A549 (cell line): Measurements from ENCODE around the gene MSTN. TPM values are rescaled to one million over a fixed set of nuclear protein-coding genes. Genes with fewer than 3 reads are reported as not detected.
A peak's percentile ranks its signal among the peaks of the same experiment; 100 is the strongest.

Experiments used
- ATAC-seq, 2 experiments: fragments of 200-7000 bp in 1 of 2; fragments of >200 bp in 1 of 2; cut with Nextera tagmentation in 1 of 2; cut with Tn5 transposase in 1 of 2; 3 replicates each; pipeline versions ENCODE4 v1.8.0 to v1.9.1; 2018 to 2020; ENCODE audit warnings: mild to moderate bottlenecking in 1 of 2, moderate library complexity in 1 of 2
- CTCF ChIA-PET: fragments of 300-600 bp; sonication (Branson Sonifier 250); formaldehyde crosslinking; extraction: SDS; loops from one replicate; lab custom pipeline; 2021; ENCODE audit warnings: antibody characterized with exemption, inconsistent platforms; lab: Yijun Ruan, JAX
- POLR2A ChIA-PET: fragments of 350-600 bp; formaldehyde crosslinking; extraction: SDS; loops from one replicate; lab custom pipeline; 2021; ENCODE audit warnings: antibody characterized with exemption, inconsistent platforms; lab: Yijun Ruan, JAX
- DNase-seq, 2 experiments: peaks; one replicate each; pipeline versions ENCODE4 v3.0.0 to v3.0.0-alpha.2; 2011 to 2016; ENCODE audit warnings: low read depth in 1 of 2, low spot score in 1 of 2
- FAIRE-seq: peaks from 2 replicates; lab custom pipeline; 2011; peaks lifted over from hg19 to GRCh38; lab: Jason Lieb, UNC
- H3K27ac ChIP-seq, 2 experiments: fragments of >200 bp; sonication (Bioruptor Twin); formaldehyde crosslinking; 3 replicates each; pipeline ENCODE4 v1.5.1; 2016 to 2017
- H3K4me1 ChIP-seq: fragments of >200 bp; sonication (Bioruptor Twin); formaldehyde crosslinking; 3 replicates; pipeline ENCODE4 v1.6.1; 2016
- H3K4me2 ChIP-seq: fragments of >200 bp; sonication (Bioruptor Twin); formaldehyde crosslinking; 3 replicates; pipeline ENCODE4 v1.6.1; 2016
- H3K4me3 ChIP-seq: fragments of >200 bp; sonication (Bioruptor Twin); formaldehyde crosslinking; 3 replicates; pipeline ENCODE4 v1.5.1; 2016
- H3K9me3 ChIP-seq: fragments of >200 bp; sonication (Bioruptor Twin); formaldehyde crosslinking; 3 replicates; pipeline ENCODE4 v1.6.1; 2016
- BHLHE40 ChIP-seq: IDR thresholded peaks from 2 replicates; pipeline ENCODE4 v1.6.1; 2012; ENCODE audit warnings: low read depth, low read length, inconsistent platforms
- CBX2 ChIP-seq: fragments of 200-600 bp; sonication (generic); IDR thresholded peaks from 2 replicates; pipeline ENCODE4 v1.6.1; 2016; ENCODE audit warnings: low read depth, mild to moderate bottlenecking, borderline replicate concordance
- CHD2 ChIP-seq: fragments of 150-350 bp; IDR thresholded peaks from 2 replicates; pipeline ENCODE4 v1.6.1; 2014; ENCODE audit warnings: low read length; ENCODE audit not compliant: partially characterized antibody
- CHD4 ChIP-seq: fragments of 200-600 bp; sonication (generic); IDR thresholded peaks from 2 replicates; pipeline ENCODE4 v1.6.1; 2016; ENCODE audit warnings: antibody characterized with exemption, mild to moderate bottlenecking, borderline replicate concordance
- CTCF ChIP-seq: fragments of >200 bp; sonication (Bioruptor Twin); formaldehyde crosslinking; IDR thresholded peaks from 3 replicates; pipeline ENCODE4 v1.5.1; 2016
- E2F6 ChIP-seq: IDR thresholded peaks from 2 replicates; pipeline ENCODE4 v1.6.1; 2012; ENCODE audit warnings: low read depth, borderline replicate concordance
- EHF ChIP-seq: fragments of 250-450 bp; sonication (Bioruptor Pico); IDR thresholded peaks from 2 replicates; pipeline ENCODE4 v1.5.0; 2020; ENCODE audit warnings: mild to moderate bottlenecking
- ESRRA ChIP-seq: fragments of 150-350 bp; IDR thresholded peaks from 2 replicates; pipeline ENCODE4 v1.6.1; 2014; ENCODE audit warnings: mild to moderate bottlenecking, low read length, borderline replicate concordance
- GATA3 ChIP-seq: IDR thresholded peaks from 2 replicates; pipeline ENCODE4 v1.6.1; 2012; ENCODE audit warnings: borderline replicate concordance
- HMGXB4 ChIP-seq: fragments of 250-450 bp; sonication (Bioruptor Pico); IDR thresholded peaks from 2 replicates; pipeline ENCODE4 v1.5.0; 2021; ENCODE audit warnings: mild to moderate bottlenecking, moderate library complexity, borderline replicate concordance
- HOXA7 ChIP-seq: fragments of 250-450 bp; sonication (Bioruptor Pico); IDR thresholded peaks from 2 replicates; pipeline ENCODE4 v1.5.0; 2020; ENCODE audit warnings: mild to moderate bottlenecking, moderate library complexity
- HOXB13 ChIP-seq: fragments of 250-450 bp; sonication (Bioruptor Pico); IDR thresholded peaks from 2 replicates; pipeline ENCODE4 v1.5.0; 2020; ENCODE audit warnings: low read depth, mild to moderate bottlenecking, moderate library complexity
- JUN ChIP-seq, 2 experiments: fragments of >200 bp; sonication (Bioruptor Twin); formaldehyde crosslinking; IDR thresholded peaks; 2 replicates in 1 of 2; 3 replicates in 1 of 2; pipeline ENCODE4 v1.6.1; 2016 to 2017
- MYC ChIP-seq: IDR thresholded peaks from 2 replicates; pipeline ENCODE4 v1.6.1; 2012; ENCODE audit warnings: mild to moderate bottlenecking, inconsistent platforms, low read length, improper control_type of control experiment, borderline replicate concordance
- PHF8 ChIP-seq: fragments of 200-600 bp; sonication (generic); IDR thresholded peaks from 2 replicates; pipeline ENCODE4 v1.6.1; 2016; ENCODE audit warnings: low read depth, mild to moderate bottlenecking, antibody characterized with exemption, moderate library complexity, borderline replicate concordance
- POLR2AphosphoS2 ChIP-seq: conservative IDR thresholded peaks from 2 replicates; pipeline ENCODE4 v1.6.1; 2012; ENCODE audit warnings: low read length, improper control_type of control experiment, inconsistent platforms
- RAD21 ChIP-seq, 2 experiments: fragments of >200 bp in 1 of 2; sonication (Bioruptor Twin) in 1 of 2; formaldehyde crosslinking in 1 of 2; IDR thresholded peaks in 1 of 2; conservative IDR thresholded peaks in 1 of 2; 2 replicates in 1 of 2; 3 replicates in 1 of 2; pipeline ENCODE4 v1.6.1; 2012 to 2018; ENCODE audit warnings: inconsistent platforms in 1 of 2
- RNF2 ChIP-seq: fragments of 200-600 bp; sonication (generic); IDR thresholded peaks from 2 replicates; pipeline ENCODE4 v1.6.1; 2016; ENCODE audit warnings: low read depth, mild to moderate bottlenecking, antibody characterized with exemption, moderate library complexity, borderline replicate concordance
- SMC3 ChIP-seq: fragments of >200 bp; sonication (Bioruptor Twin); formaldehyde crosslinking; IDR thresholded peaks from 3 replicates; pipeline ENCODE4 v1.6.1; 2018; ENCODE audit warnings: inconsistent platforms
- TFCP2L1 ChIP-seq: fragments of 250-450 bp; sonication (Bioruptor Pico); IDR thresholded peaks from 2 replicates; pipeline ENCODE4 v1.5.0; 2021; ENCODE audit warnings: mild to moderate bottlenecking
- ZFP36 ChIP-seq: fragments of 450-650 bp; IDR thresholded peaks from 2 replicates; pipeline ENCODE4 v1.6.1; 2014; ENCODE audit warnings: borderline replicate concordance; ENCODE audit not compliant: partially characterized antibody
- WGBS: methylation state at CpG from one replicate; pipeline ENCODE4 v1.1.6; 2017; ENCODE audit errors: missing lambda C conversion rate; 5-methylcytosine and 5-hydroxymethylcytosine counted together
- polyA plus RNA-seq, 4 experiments: library from polyadenylated mRNA; depleted of rRNA in 3 of 4; stranded (reverse); fragments of >200 nt; fragmentation: RNase III in 1 of 4; extraction: RNeasy Plus Mini Kit Qiagen cat#74134 plus additional on column Dnase treatment in 1 of 4; gene quantifications; 2 replicates in 3 of 4; 3 replicates in 1 of 4; pipeline ENCODE4 v1.2.3, GENCODE V29; 2011 to 2017
- TF ChIP-seq, protein P1 (sequence below): fragments of 450-650 bp; IDR thresholded peaks from 2 replicates; pipeline ENCODE4 v1.6.1; 2014; ENCODE audit warnings: antibody characterized with exemption
- TF ChIP-seq, protein P2 (sequence below): fragments of >200 bp; sonication (Bioruptor Twin); formaldehyde crosslinking; IDR thresholded peaks from 3 replicates; pipeline ENCODE4 v1.6.1; 2016

The MSTN gene
- polyA plus RNA-seq, 2 of the 4 experiments (the other 2 are of a cell fraction): 0.06 to 0.13 TPM

- no peak for FAIRE-seq
- TF ChIP-seq HOXB13 (CRISPR knock-in tag): no peak
- TF ChIP-seq RAD21 (conservative IDR thresholded peaks at IDR 0.05 in 1 of 2, IDR thresholded peaks at IDR 0.05 in 1 of 2): no peak
- TF ChIP-seq, all 56 proteins: peak for 0
- no peak for ATAC-seq
- no peak overlapping the region for H3K4me3 ChIP-seq
- no peaks in the 10 kb centered on the region for H3K4me1 ChIP-seq
- POLR2A ChIA-PET: no interaction called here
- CTCF ChIA-PET: interaction anchor here (1.1 to 1.4 kb wide), 3 partner anchors 13 to 608 kb away, joined by 3 to 4 read pairs (median 3); no protein-coding TSS in a partner anchor
- H3K4me2 ChIP-seq: no peak overlapping the region
- no peak for DNase-seq
- no peak overlapping the region for H3K27ac ChIP-seq
- H3K9me3 ChIP-seq: peaks cover 17% of the 10 kb centered on the region; the same call in 2 of the 3 replicates
These were observed 13.1 kb upstream of the MSTN start for GRCh38 chr2:190075623-190076022.

DNA sequence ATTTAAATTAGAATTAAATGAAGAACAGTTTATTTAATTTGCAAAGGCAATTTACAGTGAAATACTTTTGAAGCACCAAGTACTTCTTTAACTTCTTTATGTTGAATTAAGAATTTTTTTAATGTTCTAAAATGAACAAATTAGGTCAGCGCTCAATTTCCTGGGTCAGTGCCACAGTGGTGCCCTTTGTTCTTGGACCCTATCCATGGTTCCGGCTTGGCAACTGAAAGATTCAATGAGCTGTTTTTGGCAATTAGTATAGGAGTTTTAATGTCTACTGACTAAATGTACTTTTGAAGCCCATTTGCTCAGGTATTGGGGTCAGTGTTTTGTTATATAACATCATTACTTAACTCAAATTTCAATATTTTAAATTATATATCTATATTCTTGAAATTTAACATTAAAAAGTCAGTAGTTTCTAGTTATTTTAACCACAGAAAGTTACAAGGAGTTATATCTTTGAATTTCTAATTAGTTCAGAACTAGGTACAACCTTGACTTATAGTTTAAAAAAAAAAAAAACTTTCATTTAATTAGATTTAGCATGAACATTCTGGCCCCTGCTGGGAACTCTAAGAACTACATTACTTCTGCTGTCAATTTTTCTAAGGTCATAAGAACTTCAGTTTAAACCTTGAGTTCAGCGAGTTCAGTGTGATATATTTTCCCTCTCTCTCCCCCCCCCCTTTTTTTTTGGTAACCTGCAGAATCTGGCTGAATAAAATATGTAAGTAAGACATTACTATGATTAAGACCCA, 7.6 kb upstream of the MSTN start:
- FAIRE-seq (no peak), ATAC-seq (peak in 1 of 2 experiments; percentile 43; a peak in 2 of 6 replicates), DNase-seq (peak; percentile 7 to 74)
- no peaks in the 10 kb centered on the region for H3K4me1 ChIP-seq
- ChIA-PET CTCF (interaction anchor here (0.6 to 3.1 kb wide), 11 partner anchors 8 to 410 kb away, joined by 3 to 15 read pairs (median 3); partner anchors contain the start of gene ASNSD1), POLR2A (no interaction called here)
- no peak overlapping the region for H3K4me2 ChIP-seq
- no peak overlapping the region for H3K27ac ChIP-seq
- H3K9me3 ChIP-seq: no peaks in the 10 kb centered on the region
- 62% methylated on average over 3 of the region's 3 CpGs for WGBS
- H3K4me3 ChIP-seq: no peak overlapping the region
- TF ChIP-seq RAD21 (conservative IDR thresholded peaks at IDR 0.05 in 1 of 2, IDR thresholded peaks at IDR 0.05 in 1 of 2) (peak; percentile 87 to 94), SMC3 (peak; percentile 93), E2F6 (no peak), CTCF (peak; percentile 82)

GRCh38 chr2:190068764-190069163, 6.2 kb upstream of the MSTN start:
- FAIRE-seq (no peak), DNase-seq (no peak), ATAC-seq (no peak; a peak in 2 of 6 replicates)
- ChIA-PET CTCF (interaction anchor here (0.6 to 1.6 kb wide), 4 partner anchors 8 to 305 kb away, joined by 3 to 8 read pairs (median 3); no protein-coding TSS in a partner anchor), POLR2A (no interaction called here)
- Histone ChIP-seq H3K4me3 (no peak overlapping the region), H3K9me3 (no peaks in the 10 kb centered on the region), H3K27ac (0 out of 6 replicates have a peak overlapping the region, but pooled peaks of 1 of the 2 experiments have one; percentile 29), H3K4me1 (no peaks in the 10 kb centered on the region), H3K4me2 (no peak overlapping the region)
- 42% methylated on average over 1 of the region's 1 CpG for WGBS
- TF ChIP-seq ZFP36 (no peak), TFCP2L1 (no peak), HMGXB4 (no peak), ESRRA (no peak), BHLHE40 (no peak), EHF (CRISPR knock-in tag) (no peak), HOXA7 (no peak), CHD2 (no peak), CHD4 (no peak), PHF8 (no peak), GATA3 (no peak), CBX2 (no peak), POLR2AphosphoS2 (no peak), JUN (IDR thresholded peaks at IDR 0.05) (no peak), RNF2 (no peak), MYC (no peak), HOXB13 (CRISPR knock-in tag) (no peak)
- TF ChIP-seq, protein P1, sequence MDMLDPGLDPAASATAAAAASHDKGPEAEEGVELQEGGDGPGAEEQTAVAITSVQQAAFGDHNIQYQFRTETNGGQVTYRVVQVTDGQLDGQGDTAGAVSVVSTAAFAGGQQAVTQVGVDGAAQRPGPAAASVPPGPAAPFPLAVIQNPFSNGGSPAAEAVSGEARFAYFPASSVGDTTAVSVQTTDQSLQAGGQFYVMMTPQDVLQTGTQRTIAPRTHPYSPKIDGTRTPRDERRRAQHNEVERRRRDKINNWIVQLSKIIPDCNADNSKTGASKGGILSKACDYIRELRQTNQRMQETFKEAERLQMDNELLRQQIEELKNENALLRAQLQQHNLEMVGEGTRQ: no peak
- TF ChIP-seq, protein P2, sequence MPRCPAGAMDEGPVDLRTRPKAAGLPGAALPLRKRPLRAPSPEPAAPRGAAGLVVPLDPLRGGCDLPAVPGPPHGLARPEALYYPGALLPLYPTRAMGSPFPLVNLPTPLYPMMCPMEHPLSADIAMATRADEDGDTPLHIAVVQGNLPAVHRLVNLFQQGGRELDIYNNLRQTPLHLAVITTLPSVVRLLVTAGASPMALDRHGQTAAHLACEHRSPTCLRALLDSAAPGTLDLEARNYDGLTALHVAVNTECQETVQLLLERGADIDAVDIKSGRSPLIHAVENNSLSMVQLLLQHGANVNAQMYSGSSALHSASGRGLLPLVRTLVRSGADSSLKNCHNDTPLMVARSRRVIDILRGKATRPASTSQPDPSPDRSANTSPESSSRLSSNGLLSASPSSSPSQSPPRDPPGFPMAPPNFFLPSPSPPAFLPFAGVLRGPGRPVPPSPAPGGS: no peak
